Measurements from ENCODE around the gene NIFK.

NIFK gene

DNA sequence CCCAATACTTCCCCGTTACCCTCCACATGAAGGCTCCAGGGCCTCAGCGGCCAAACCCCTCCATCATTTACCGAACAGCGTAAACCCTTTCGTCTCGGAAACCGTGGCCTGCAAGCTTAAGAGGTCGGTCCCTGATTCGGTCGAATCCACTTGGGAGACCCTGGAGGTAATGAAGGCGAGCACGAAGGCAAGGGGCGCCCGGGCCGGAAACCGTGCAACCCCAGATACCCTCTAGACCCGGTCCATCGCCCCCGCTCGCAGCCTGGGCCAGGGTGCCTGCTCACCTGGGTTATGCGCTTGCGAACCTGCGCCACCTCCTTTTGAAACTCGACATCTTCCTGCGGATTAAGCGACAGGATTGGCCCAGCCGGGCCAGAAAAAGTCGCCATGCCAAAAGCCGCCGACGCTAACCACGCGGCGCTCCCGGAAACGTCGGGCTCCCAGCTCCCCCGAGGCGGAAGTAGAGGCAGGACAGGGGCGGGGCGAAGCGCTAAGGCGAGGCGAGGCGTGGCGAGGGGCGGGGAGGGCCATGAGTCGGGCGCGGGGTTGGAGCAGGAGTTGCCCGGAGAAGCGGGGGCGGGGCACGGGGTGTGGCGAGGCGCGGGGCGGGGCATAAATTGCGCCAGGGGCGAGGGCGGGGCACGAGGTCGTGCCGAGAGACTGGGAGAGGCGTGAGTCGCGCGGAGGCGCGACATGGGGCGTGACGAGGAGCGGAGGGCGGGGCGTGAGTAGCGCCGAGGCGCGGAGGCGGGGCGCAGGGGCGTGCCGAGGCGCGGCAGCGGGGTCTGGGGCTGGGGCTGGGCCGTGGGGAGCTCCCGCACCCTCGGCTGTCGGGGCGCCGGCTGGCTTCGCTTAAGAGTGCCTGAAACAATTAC, at the start of gene NIFK:
TSS of gene NIFK (minus strand) at position 414 of the 875 bp plus-strand sequence. CDS start at position 389, 25 bp downstream.
- peak; percentile 85 for DNase-seq (ENCODE audit: low read depth, low spot score)
- Histone ChIP-seq H3K4me1 (ENCODE audit: control insufficient read depth, insufficient read depth, low read length) (peaks cover 4% of the 10 kb centered on the region), H3K4me3 (ENCODE audit: low read length) (peak within 1 kb of the TSS; percentile 94), H3K36me3 (ENCODE audit: control insufficient read depth, insufficient read depth, low read length) (peaks cover 3% of the 10 kb centered on the region; the same call in 1 of the 2 replicates), H3K27ac (ENCODE audit: low read length) (no peak within 1 kb of the TSS), H3K9me3 (ENCODE audit: control insufficient read depth, insufficient read depth, low read length) (no peaks in the 10 kb centered on the region), H3K27me3 (ENCODE audit: control insufficient read depth, insufficient read depth, low read length) (no peaks in the 10 kb centered on the region)
- no CpG with 5 or more reads among the region's 93 CpGs for WGBS (ENCODE audit: insufficient coverage, insufficient read length)

DNA sequence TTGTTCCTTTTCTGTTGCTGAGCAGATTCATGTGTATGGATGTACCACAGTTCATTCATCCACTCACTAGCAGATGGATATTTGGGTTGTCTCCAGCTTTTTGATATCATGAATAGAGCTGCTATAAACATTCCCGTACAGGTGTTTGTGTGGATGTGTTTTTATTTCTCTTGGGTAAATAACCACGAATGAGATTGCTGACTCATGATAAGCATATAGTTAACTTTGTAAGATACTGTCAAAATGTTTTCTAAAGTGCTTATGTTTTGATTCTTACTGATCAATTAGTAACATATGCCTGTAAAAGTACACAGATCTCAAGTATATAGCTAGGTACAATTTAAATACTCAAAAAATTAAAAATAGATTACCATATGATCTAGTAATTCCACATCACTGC, 46.5 kb upstream of the NIFK start:
- WGBS (ENCODE audit: insufficient coverage, insufficient read length), result no CpG with 5 or more reads among the region's 2 CpGs
- no peaks in the 10 kb centered on the region for H3K36me3 ChIP-seq (ENCODE audit: control insufficient read depth, insufficient read depth, low read length)
- H3K27me3 ChIP-seq (ENCODE audit: control insufficient read depth, insufficient read depth, low read length), result no peaks in the 10 kb centered on the region
- no peak overlapping the region for H3K4me3 ChIP-seq (ENCODE audit: low read length)
- H3K9me3 ChIP-seq (ENCODE audit: control insufficient read depth, insufficient read depth, low read length), result no peaks in the 10 kb centered on the region
- no peak overlapping the region for H3K27ac ChIP-seq (ENCODE audit: low read length)
- no peak for DNase-seq (ENCODE audit: low read depth, low spot score)
- H3K4me1 ChIP-seq (ENCODE audit: control insufficient read depth, insufficient read depth, low read length), result 0 out of 2 replicates have a peak, but pooled peaks cover 3% of the 10 kb centered on the region

DNA sequence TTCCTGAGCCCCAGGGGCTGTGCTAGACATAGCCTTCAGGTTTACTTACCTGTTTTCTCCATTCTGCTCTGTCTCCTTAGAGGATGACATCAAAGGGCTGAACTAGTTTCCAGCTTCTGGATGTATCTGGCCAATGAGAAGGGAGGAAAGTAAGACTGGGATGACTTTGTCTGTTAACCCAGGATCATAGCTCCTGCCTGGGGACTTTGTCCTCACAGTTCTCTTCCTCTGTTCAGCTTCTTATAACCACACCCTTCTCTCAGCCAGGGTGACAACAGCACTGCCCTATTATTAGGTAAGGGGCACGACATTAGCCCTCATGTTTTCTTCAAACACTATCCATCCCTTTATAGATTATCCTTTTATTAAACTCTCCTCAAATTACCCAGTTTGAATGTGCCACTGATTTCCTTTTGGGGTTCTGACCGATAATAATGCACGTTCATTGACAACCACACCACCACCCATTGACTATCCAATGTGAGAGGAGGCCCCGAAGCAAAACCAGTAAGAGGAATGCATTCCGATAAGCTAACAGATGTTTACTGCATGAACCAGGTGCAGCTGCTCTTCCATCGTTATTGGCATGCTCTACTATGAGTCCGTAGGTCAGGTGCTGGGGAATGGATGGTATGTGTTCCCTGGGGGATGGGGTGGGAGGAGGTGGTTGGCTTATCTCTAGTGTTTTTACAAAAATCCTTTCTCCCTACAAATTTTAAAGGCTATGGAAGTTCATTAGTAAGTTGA, 42.2 kb upstream of the NIFK start:
- H3K27me3 ChIP-seq (ENCODE audit: control insufficient read depth, insufficient read depth, low read length), result no peaks in the 10 kb centered on the region
- 0 out of 2 replicates have a peak, but pooled peaks cover 1% of the 10 kb centered on the region for H3K4me1 ChIP-seq (ENCODE audit: control insufficient read depth, insufficient read depth, low read length)
- WGBS (ENCODE audit: insufficient coverage, insufficient read length), result no CpG with 5 or more reads among the region's 7 CpGs
- H3K27ac ChIP-seq (ENCODE audit: low read length), result no peak overlapping the region
- no peaks in the 10 kb centered on the region for H3K36me3 ChIP-seq (ENCODE audit: control insufficient read depth, insufficient read depth, low read length)
- no peaks in the 10 kb centered on the region for H3K9me3 ChIP-seq (ENCODE audit: control insufficient read depth, insufficient read depth, low read length)
- no peak for DNase-seq (ENCODE audit: low read depth, low spot score)
- H3K4me3 ChIP-seq (ENCODE audit: low read length), result no peak overlapping the region

DNA sequence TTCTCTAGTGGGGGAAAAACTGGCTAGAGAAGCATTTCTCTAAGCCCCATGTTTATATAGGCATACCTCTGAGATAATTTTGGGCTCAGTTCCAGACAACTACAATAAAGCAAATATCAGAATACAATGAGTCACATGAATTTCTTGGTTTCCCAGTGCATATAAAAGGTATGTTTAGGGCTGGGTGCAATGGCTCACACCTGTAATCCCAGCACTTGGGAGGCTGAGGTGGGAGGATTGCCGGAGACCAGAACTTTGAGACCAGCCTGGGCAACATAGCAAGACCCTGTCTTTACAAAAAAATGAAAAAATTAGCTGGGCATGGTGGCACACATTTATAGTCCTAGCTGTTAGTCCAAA, 41.0 kb upstream of the NIFK start:
- WGBS (ENCODE audit: insufficient coverage, insufficient read length), result no CpG with 5 or more reads among the region's 1 CpG
- Histone ChIP-seq H3K36me3 (ENCODE audit: control insufficient read depth, insufficient read depth, low read length) (no peaks in the 10 kb centered on the region), H3K4me1 (ENCODE audit: control insufficient read depth, insufficient read depth, low read length) (0 out of 2 replicates have a peak, but pooled peaks cover 1% of the 10 kb centered on the region), H3K4me3 (ENCODE audit: low read length) (no peak overlapping the region), H3K27ac (ENCODE audit: low read length) (no peak overlapping the region), H3K27me3 (ENCODE audit: control insufficient read depth, insufficient read depth, low read length) (no peaks in the 10 kb centered on the region), H3K9me3 (ENCODE audit: control insufficient read depth, insufficient read depth, low read length) (no peaks in the 10 kb centered on the region)
- DNase-seq (ENCODE audit: low read depth, low spot score), result no peak

DNA sequence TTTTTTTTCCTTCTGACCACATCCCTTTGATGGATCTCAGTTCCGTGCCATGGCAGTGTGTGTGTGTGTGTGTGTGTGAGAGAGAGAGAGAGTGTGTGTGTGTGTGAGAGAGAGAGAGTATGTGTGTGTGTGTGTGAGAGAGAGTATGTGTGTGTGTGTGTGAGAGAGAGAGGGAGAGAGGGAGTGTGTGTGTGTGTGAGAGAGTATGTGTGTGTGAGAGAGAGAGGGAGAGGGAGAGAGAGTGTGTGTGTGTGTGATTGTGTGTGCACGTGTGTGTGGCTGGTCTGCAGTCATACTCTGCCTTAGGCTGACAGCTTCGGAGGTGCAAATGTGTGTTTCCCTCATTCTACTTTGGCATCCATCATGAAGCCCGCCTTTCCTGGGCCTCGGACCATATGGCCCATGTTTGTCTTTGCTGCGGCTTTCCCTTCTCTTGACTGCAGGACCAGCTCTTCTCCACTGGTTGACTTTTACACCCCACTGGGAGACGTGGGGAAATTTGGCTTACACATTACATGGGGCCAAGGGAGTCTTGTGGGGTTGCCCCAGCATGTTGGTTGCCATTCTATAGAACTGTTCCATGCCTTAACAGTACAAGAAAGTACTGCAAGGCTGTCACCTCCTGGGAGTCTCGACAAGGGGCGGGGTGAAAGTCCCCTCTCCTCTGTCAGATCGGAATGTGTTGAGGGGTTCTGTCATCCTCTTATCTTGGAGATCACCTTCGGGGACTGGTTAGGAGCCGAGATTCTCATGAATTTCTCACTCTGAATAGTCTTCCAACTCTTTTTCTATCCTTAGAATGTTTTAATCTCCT, 40.4 kb upstream of the NIFK start:
- H3K27ac ChIP-seq (ENCODE audit: low read length), result no peak overlapping the region
- H3K27me3 ChIP-seq (ENCODE audit: control insufficient read depth, insufficient read depth, low read length), result no peaks in the 10 kb centered on the region
- WGBS (ENCODE audit: insufficient coverage, insufficient read length), result 100% methylated on average over 1 of the region's 12 CpGs
- no peaks in the 10 kb centered on the region for H3K36me3 ChIP-seq (ENCODE audit: control insufficient read depth, insufficient read depth, low read length)
- H3K4me1 ChIP-seq (ENCODE audit: control insufficient read depth, insufficient read depth, low read length), result 0 out of 2 replicates have a peak, but pooled peaks cover 1% of the 10 kb centered on the region
- no peaks in the 10 kb centered on the region for H3K9me3 ChIP-seq (ENCODE audit: control insufficient read depth, insufficient read depth, low read length)
- no peak overlapping the region for H3K4me3 ChIP-seq (ENCODE audit: low read length)
- no peak for DNase-seq (ENCODE audit: low read depth, low spot score)

DNA sequence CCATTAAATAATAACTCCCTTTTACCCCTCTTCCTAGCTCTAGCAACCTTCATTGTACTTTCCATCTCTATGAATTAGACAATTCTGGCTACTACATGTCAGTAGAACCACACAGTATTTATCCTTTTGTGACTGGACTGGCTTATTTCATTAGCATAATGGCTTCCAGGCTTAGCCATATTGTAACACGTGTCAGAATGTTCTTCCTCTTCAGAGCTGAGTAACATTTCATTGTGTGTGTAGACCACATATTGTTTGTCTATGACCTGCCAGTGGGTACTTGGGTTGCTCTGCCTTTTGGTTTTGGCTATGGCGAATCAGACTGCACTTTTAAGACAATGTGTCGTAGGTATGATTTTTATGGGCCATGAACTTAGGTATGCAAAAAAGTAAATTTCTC, 39.7 kb upstream of the NIFK start:
- no peaks in the 10 kb centered on the region for H3K9me3 ChIP-seq (ENCODE audit: control insufficient read depth, insufficient read depth, low read length)
- no peak for DNase-seq (ENCODE audit: low read depth, low spot score)

DNA sequence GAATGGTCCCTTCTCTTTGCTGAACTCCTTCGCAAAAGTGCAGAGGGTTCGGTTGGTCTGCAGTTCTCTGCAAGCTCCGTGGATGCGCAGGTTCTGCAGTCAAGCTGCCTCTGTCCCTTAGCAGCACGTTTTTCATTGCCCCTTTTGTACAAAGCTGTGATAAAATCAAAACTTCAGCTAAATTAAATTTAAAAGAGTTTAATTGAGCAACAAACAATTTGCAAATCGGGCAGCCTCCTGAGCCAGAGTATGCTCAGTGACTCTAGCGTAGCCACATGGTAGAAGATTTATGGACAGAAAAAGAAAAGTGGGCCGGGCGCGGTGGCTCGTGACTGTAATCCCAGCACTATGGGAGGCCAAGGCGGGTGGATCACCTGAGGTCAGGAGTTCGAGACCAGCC, 37.6 kb upstream of the NIFK start:
- no peaks in the 10 kb centered on the region for H3K36me3 ChIP-seq (ENCODE audit: control insufficient read depth, insufficient read depth, low read length)
- no peak overlapping the region for H3K4me3 ChIP-seq (ENCODE audit: low read length)
- DNase-seq (ENCODE audit: low read depth, low spot score), result no peak
- WGBS (ENCODE audit: insufficient coverage, insufficient read length), result no CpG with 5 or more reads among the region's 13 CpGs
- H3K27me3 ChIP-seq (ENCODE audit: control insufficient read depth, insufficient read depth, low read length), result no peaks in the 10 kb centered on the region
- H3K4me1 ChIP-seq (ENCODE audit: control insufficient read depth, insufficient read depth, low read length), result 0 out of 2 replicates have a peak, but pooled peaks cover 1% of the 10 kb centered on the region
- no peak overlapping the region for H3K27ac ChIP-seq (ENCODE audit: low read length)
- no peaks in the 10 kb centered on the region for H3K9me3 ChIP-seq (ENCODE audit: control insufficient read depth, insufficient read depth, low read length)

More for the DNA sequence above, 39.7 kb upstream of the NIFK start:
- no peak overlapping the region for H3K4me3 ChIP-seq (ENCODE audit: low read length)
- WGBS (ENCODE audit: insufficient coverage, insufficient read length), result no CpG with 5 or more reads among the region's 3 CpGs
- no peaks in the 10 kb centered on the region for H3K36me3 ChIP-seq (ENCODE audit: control insufficient read depth, insufficient read depth, low read length)
- no peak overlapping the region for H3K27ac ChIP-seq (ENCODE audit: low read length)
- H3K27me3 ChIP-seq (ENCODE audit: control insufficient read depth, insufficient read depth, low read length), result no peaks in the 10 kb centered on the region
- 0 out of 2 replicates have a peak, but pooled peaks cover 1% of the 10 kb centered on the region for H3K4me1 ChIP-seq (ENCODE audit: control insufficient read depth, insufficient read depth, low read length)

DNA sequence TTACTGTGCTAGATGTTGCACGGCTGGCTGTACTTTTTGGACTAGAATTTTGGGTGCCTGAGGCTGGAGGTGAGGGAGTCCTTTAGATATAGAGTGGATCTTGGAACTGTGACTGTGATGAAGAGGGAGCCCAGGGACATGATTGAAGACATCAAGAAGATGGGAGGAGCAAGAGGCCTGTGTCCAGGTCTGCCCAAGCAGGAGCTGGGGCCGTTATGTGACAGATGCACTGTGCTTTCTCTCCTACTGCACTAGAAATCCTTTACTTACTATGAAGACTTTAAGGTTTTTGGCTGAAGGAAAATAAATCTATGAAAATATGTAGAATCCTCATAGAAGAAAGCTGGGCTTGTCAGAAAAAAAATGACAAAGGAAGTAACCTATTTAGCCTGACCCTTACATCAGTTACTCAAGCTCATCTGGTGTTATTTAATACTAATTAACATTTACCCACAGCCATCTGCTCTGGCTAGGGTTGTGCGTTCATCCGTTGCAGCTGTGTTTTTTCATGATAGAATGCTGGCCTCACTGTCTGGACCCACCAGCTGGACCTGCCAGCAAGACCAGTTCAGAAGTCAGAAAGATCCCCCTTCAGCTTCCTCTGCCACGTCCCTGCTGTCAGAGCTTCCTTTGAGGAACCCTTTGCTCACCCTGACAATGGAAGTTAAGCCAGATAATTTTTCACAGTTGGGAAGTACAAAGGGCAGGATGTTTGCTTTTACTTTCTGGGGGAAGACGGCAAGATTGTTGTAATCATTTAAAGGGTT, 35.5 kb upstream of the NIFK start:
- Histone ChIP-seq H3K36me3 (ENCODE audit: control insufficient read depth, insufficient read depth, low read length) (no peaks in the 10 kb centered on the region), H3K27ac (ENCODE audit: low read length) (no peak overlapping the region), H3K4me1 (ENCODE audit: control insufficient read depth, insufficient read depth, low read length) (no peaks in the 10 kb centered on the region), H3K4me3 (ENCODE audit: low read length) (no peak overlapping the region), H3K9me3 (ENCODE audit: control insufficient read depth, insufficient read depth, low read length) (no peaks in the 10 kb centered on the region), H3K27me3 (ENCODE audit: control insufficient read depth, insufficient read depth, low read length) (no peaks in the 10 kb centered on the region)
- WGBS (ENCODE audit: insufficient coverage, insufficient read length), result no CpG with 5 or more reads among the region's 6 CpGs
- no peak for DNase-seq (ENCODE audit: low read depth, low spot score)

DNA sequence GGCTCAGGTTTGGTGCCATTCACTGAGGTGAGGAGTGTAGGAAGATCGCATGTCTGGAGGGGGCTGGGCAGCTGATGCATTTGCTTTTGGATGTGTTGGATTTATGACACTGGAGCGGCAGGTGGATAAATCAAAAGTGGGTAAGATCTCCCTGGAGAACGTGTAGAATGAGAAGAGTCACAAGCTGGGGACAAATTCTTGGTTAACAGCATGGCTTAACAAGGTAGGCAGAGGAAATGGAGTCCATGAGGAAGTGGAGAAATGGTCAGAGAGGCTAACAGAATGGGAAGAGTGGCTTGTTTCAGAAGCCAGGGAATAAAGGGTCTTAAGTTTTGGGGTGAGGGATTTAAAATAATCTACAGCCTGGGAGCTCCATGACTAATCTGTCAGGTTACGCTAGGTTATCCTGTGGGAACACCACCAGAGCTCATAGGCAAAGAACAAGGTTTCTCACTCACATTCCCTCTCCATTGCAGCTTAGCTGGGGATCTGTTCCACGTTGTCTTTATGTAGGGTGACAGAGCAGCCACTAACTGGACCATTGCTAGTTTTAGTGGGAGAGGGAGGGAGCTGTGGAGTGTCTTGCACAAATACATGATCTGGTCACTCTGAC, 31.6 kb upstream of the NIFK start:
- DNase-seq (ENCODE audit: low read depth, low spot score), result no peak
- Histone ChIP-seq H3K36me3 (ENCODE audit: control insufficient read depth, insufficient read depth, low read length) (peaks cover 8% of the 10 kb centered on the region; the same call in 1 of the 2 replicates), H3K4me1 (ENCODE audit: control insufficient read depth, insufficient read depth, low read length) (no peaks in the 10 kb centered on the region)

More for the DNA sequence above, 31.6 kb upstream of the NIFK start:
- no peaks in the 10 kb centered on the region for H3K9me3 ChIP-seq (ENCODE audit: control insufficient read depth, insufficient read depth, low read length)
- no peak overlapping the region for H3K4me3 ChIP-seq (ENCODE audit: low read length)
- H3K27ac ChIP-seq (ENCODE audit: low read length), result no peak overlapping the region
- H3K27me3 ChIP-seq (ENCODE audit: control insufficient read depth, insufficient read depth, low read length), result no peaks in the 10 kb centered on the region
- no CpG with 5 or more reads among the region's 5 CpGs for WGBS (ENCODE audit: insufficient coverage, insufficient read length)
